Subcutaneous abdominal adipose tissue (tissue), 5 donors: Measurements from ENCODE around the gene DSC3.
"Not testable (repeated sequence)": the region's sequence is repeated elsewhere in the genome, so short reads cannot be mapped to it uniquely, and the experiment has no call there.

Experiments used
- H3K27ac ChIP-seq: one replicate; pipeline ENCODE4 v1.7.0; 2013; ENCODE audit warnings: low read depth, mild to moderate bottlenecking, inconsistent platforms, low read length, moderate library complexity
- H3K27me3 ChIP-seq, 5 donors: one replicate each; pipeline ENCODE4 v1.7.0; 2013; ENCODE audit warnings: low read length in 5 of 5, inconsistent platforms in 1 of 5; ENCODE audit not compliant: control insufficient read depth in 5 of 5, insufficient read depth in 4 of 5
- H3K36me3 ChIP-seq, 5 donors: one replicate each; pipeline ENCODE4 v1.7.0; 2013; ENCODE audit warnings: low read length in 5 of 5; ENCODE audit not compliant: control insufficient read depth in 5 of 5, insufficient read depth in 5 of 5
- H3K4me1 ChIP-seq, 5 donors: one replicate each; pipeline ENCODE4 v1.7.0; 2013; ENCODE audit warnings: low read length in 5 of 5, mild to moderate bottlenecking in 3 of 5, moderate library complexity in 1 of 5; ENCODE audit not compliant: control insufficient read depth in 5 of 5, insufficient read depth in 5 of 5
- H3K4me3 ChIP-seq, 5 donors: one replicate each; pipeline ENCODE4 v1.7.0; 2013; ENCODE audit warnings: low read length in 5 of 5, low read depth in 1 of 5
- H3K9ac ChIP-seq, 5 donors: one replicate each; pipeline ENCODE4 v1.7.0; 2013; ENCODE audit warnings: low read length in 5 of 5, mild to moderate bottlenecking in 4 of 5, moderate library complexity in 3 of 5
- H3K9me3 ChIP-seq, 5 donors: one replicate each; pipeline ENCODE4 v1.7.0; 2013; ENCODE audit warnings: low read length in 5 of 5; ENCODE audit not compliant: control insufficient read depth in 5 of 5
- donor health status: healthy.
- donor health status: healthy.
- donor health status: healthy.
- donor health status: healthy.
- donor health status: healthy.

Gene DSC3

DNA sequence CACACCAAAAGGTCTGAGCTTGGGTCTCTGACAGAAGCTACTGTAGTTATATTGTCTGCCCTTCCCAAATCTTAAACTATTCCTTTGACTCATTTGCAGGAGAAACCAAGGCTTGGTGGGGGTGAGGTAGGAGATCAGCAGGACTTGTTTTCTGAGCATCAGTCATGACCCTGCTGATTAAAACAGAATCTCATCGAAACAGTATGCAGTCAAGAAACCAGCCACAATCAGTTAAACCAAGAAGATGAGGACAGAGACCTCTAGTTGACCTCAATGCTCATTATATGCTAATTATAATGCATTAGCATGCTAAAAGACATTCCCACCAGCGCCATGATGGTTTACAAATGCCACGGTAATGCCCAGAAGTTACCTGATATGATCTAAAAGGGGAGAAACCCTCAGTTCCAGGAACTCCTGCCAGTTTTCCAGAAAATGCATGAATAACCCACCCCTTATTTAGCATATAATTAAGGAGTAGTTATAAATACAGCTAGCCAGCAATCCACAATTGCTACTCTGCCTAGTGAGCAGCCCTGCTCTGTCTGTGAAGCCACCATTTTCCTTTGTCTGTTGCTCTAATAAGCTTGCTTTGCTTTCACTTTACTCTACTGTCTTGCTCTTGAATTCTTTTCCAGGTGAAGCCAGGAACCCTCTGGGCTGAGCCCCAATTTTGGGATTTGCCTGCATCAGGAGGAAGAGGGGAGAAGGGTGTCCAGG is 26.7 kb downstream of the DSC3 start:
- H3K36me3 ChIP-seq: no peaks in the 10 kb centered on the region
- no peaks in the 10 kb centered on the region for H3K4me1 ChIP-seq
- H3K27ac ChIP-seq: no peak overlapping the region
- no peaks in the 10 kb centered on the region for H3K27me3 ChIP-seq
- H3K4me3 ChIP-seq: no peak overlapping the region
- H3K9me3 ChIP-seq: no peaks in the 10 kb centered on the region
- no peak overlapping the region for H3K9ac ChIP-seq

DNA sequence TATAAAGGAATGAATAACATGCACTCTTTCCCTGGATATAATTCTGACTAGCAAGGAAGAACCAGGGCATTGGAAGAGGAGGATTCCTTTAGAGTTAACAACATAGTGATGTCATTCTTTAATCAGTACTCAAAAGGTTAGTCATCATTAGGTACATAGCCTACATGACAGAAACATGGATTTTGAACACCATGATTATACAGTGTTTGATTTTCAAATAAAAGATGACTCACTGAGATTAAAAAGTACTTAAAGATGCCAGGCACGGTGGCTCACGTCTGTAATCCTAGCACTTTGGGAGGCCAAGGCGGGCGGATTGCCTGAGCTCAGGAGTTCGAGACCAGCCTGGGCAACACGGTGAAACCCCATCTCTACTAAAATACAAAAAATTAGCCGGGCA is 31.1 kb downstream of the DSC3 start:
- not testable (repeated sequence) for H3K9ac ChIP-seq, H3K9me3 ChIP-seq, H3K27me3 ChIP-seq, H3K27ac ChIP-seq, H3K4me1 ChIP-seq, H3K36me3 ChIP-seq, H3K4me3 ChIP-seq

DNA sequence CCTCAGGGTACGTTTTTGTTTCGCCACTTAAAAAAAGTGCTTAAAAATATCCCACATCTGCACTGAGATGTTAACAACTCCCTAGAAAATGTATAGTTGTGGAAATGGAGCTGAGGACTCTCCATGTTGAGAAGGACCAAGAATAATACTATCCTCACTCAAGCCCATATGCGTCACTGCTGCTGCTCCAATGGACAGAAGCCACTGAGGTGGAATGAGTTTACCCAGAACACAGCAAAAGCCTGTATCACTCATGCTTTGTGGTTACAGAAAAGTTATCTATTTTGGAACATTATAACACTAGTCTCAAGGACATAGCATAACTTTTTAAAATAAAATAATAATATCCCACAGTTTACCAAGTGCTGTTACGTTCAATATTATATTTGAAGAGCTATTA is 31.9 kb downstream of the DSC3 start:
- H3K27ac ChIP-seq: no peak overlapping the region
- no peak overlapping the region for H3K9ac ChIP-seq
- no peaks in the 10 kb centered on the region for H3K4me1 ChIP-seq
- no peaks in the 10 kb centered on the region for H3K36me3 ChIP-seq
- no peaks in the 10 kb centered on the region for H3K9me3 ChIP-seq
- no peak overlapping the region for H3K4me3 ChIP-seq
- no peaks in the 10 kb centered on the region for H3K27me3 ChIP-seq

DNA sequence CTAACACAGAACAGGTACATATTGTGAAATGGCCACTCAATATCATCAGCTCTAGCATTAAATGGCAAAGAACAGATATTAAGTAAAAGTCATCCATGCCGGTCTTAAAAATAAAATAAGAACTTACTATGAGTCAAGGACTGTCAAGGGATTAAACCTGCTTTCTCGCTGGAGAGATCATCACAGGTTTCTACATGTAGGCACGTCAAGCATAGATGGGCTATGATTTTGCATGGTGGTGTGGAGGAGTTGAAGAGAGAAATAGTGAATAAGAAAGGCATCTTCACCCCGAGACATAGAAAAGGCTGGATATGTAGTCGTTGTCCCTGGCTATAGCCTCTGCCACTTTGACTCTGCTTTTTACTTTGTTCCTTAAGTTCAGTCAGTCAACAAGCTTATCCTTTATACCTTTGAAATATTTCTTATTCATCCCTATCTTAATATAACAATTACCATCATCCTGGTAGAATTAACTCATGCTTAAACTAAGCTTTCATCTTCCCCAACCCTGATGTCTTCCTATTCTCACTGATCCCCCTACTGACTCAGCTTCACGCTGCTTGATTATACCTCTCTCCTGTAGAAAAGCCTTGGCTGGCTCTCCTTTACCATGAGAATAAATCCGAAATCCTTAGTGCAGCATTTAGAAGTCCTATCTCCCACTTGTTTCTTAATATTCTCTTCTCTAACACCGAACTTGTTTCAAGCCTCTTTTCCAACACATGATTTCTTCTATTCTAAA is 42.5 kb downstream of the DSC3 start:
- Histone ChIP-seq H3K36me3 (no peaks in the 10 kb centered on the region), H3K4me3 (no peak overlapping the region), H3K9ac (no peak overlapping the region), H3K4me1 (no peaks in the 10 kb centered on the region), H3K27ac (no peak overlapping the region), H3K27me3 (peaks cover 0 to 3% (median 0%) of the 10 kb centered on the region in 5 donors), H3K9me3 (no peaks in the 10 kb centered on the region)

DNA sequence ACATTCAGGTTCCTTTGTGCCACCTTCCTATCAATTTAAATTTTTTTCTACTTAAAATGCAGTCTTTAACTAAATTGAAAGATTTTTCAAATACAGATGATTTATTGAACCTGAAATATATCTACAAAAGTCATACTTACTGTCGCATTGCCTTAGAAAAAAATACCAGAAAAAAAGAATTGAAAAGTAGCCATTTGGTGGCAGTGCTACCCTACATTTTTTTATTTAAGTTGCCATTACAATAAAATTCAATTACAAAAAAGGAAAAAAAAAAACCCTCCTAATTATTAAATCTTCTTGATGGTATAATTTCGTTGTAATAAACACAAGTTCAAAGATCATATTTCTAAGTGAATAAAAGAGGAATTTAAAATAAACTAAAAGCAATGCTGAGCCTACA is 43.4 kb downstream of the DSC3 start:
- Histone ChIP-seq H3K27ac (no peak overlapping the region), H3K9ac (no peak overlapping the region), H3K4me1 (no peaks in the 10 kb centered on the region), H3K9me3 (no peaks in the 10 kb centered on the region), H3K27me3 (peaks cover 0 to 4% (median 0%) of the 10 kb centered on the region in 5 donors), H3K4me3 (no peak overlapping the region), H3K36me3 (no peaks in the 10 kb centered on the region)

DNA sequence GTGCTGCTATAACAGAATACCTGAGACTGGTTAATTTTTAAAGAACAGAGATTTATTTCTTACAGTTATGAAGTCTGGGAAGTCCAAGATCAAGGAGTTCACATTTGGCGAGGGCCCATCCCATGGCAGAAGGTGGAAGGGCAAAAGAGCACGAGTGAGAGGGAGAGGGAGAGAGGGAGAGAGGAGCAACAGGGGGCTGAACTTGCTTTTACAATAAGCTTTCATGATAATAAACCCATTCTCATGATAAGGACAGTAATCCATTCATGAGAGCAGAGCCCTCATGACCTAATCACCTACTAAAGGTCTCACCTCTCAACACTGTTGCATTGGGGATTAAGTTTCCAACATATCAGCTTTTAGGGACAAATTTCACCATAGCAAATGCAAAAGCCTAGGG is 45.3 kb downstream of the DSC3 start:
- Histone ChIP-seq H3K4me1 (no peaks in the 10 kb centered on the region), H3K36me3 (no peaks in the 10 kb centered on the region), H3K9me3 (no peaks in the 10 kb centered on the region), H3K27me3 (peaks cover 0 to 4% (median 0%) of the 10 kb centered on the region in 5 donors), H3K27ac (no peak overlapping the region), H3K4me3 (no peak overlapping the region), H3K9ac (no peak overlapping the region)

DNA sequence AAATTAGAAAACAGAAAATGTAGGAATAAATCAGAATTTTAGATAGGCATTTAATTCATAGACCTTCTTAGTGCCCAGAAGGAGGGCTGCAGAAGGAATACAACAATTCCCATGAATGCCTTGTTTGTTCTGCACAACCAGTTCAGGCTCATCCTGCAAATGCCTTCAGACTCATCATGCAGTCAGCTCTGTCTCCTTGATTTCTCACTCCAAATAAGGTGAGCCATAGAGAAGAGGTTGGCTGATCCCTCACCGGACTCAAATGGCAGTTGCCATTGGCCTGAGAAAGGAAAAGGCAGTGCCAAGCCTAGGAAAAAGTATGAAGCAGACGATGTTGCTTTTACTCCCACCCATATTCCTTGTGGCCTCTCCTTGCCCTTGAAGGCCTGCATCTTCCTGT is 50.3 kb downstream of the DSC3 start:
- Histone ChIP-seq H3K27ac (no peak overlapping the region), H3K9me3 (no peaks in the 10 kb centered on the region), H3K4me3 (no peak overlapping the region), H3K4me1 (no peaks in the 10 kb centered on the region), H3K9ac (no peak overlapping the region), H3K36me3 (no peaks in the 10 kb centered on the region), H3K27me3 (peaks cover 0 to 4% (median 0%) of the 10 kb centered on the region in 5 donors)

DNA sequence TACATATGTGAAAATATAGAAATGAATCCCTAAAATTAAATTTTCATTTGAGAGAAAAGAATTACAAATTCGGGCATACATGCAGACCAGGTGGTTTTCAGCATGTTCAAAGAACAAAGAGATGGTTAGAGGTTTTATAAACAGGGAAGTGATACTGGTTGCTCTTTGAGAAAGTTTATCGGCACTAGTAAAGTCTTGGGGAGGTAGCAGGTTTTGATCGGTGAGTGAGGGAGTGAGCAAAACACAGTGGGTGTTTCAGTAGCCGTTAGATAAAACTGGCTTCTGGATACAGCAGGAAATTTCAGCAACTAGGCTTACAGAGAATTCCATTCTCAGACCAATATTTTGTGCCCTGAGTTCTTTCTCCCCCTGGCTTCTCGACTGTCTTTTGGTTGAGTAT is 51.1 kb downstream of the DSC3 start:
- Histone ChIP-seq H3K4me1 (no peaks in the 10 kb centered on the region), H3K27me3 (peaks cover 0 to 4% (median 0%) of the 10 kb centered on the region in 5 donors), H3K9ac (no peak overlapping the region), H3K9me3 (no peaks in the 10 kb centered on the region), H3K27ac (no peak overlapping the region), H3K4me3 (no peak overlapping the region), H3K36me3 (no peaks in the 10 kb centered on the region)

DNA sequence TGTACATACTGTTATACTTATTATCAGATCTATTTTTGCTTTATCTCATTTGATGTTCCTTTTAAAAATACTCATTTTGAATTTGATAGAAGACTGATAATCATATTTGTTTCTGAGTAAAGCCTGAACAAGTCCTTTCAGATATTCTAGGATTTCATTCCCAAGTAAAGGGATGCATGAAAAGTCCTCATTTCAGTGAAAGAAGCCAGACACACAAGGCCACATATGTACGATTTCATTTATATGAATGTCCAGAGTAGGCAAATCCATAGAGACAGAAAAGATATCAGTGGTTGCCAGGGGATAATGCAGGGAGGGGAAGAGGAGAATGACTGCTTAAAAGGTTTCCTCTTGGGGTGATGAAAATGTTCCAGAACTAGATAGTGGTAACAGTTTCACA is 53.4 kb downstream of the DSC3 start:
- no peak overlapping the region for H3K27ac ChIP-seq
- H3K9me3 ChIP-seq: no peaks in the 10 kb centered on the region
- H3K36me3 ChIP-seq: no peaks in the 10 kb centered on the region
- no peak overlapping the region for H3K9ac ChIP-seq
- no peak overlapping the region for H3K4me3 ChIP-seq
- peaks cover 0 to 4% (median 0%) of the 10 kb centered on the region in 5 donors for H3K27me3 ChIP-seq
- H3K4me1 ChIP-seq: no peaks in the 10 kb centered on the region

DNA sequence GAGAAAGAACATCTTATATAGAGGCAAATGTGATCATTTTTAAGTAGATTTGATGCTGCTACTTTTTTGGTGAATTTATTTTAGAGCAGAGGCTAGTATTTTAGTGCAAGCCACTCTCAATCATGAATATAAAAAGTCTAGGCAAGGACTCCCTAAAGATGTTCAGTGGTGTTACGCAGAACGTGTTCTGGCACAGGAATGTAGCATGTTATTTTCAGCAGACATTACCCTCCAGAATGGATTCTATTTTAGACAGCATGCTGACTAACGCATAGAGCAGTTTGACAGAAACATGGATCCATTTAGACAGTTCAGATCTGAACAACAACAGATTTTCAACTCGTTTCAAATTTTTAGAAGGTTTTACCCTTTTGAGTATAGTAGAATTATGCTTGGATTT is 54.1 kb downstream of the DSC3 start:
- Histone ChIP-seq H3K9ac (no peak overlapping the region), H3K27ac (no peak overlapping the region), H3K36me3 (no peaks in the 10 kb centered on the region), H3K4me3 (no peak overlapping the region), H3K27me3 (peaks cover 0 to 4% (median 0%) of the 10 kb centered on the region in 5 donors), H3K9me3 (no peaks in the 10 kb centered on the region), H3K4me1 (no peaks in the 10 kb centered on the region)
